Transverse colon (tissue), 4 donors: ENCODE data around the gene MESP1.

Experiments
- EP300 ChIP-seq: sonication (generic); formaldehyde crosslinking; IDR thresholded peaks from one replicate; pipeline ENCODE4 v1.6.1; 2017; ENCODE audit warnings: antibody characterized with exemption, low read depth
- POLR2AphosphoS5 ChIP-seq, 3 donors: sonication (generic); formaldehyde crosslinking; IDR thresholded peaks; one replicate each; pipeline ENCODE4 v1.6.1; 2016; ENCODE audit warnings: antibody characterized with exemption in 3 of 3
- TF ChIP-seq, protein P1 (sequence below), 5 experiments: fragments of 200-600 bp in 3 of 5; fragments of 450-650 bp in 2 of 5; sonication (generic) in 3 of 5; IDR thresholded peaks; 1 replicate in 2 of 5; 2 replicates in 3 of 5; pipeline ENCODE4 v1.5.1; 2016 to 2017; ENCODE audit warnings: antibody characterized with exemption in 5 of 5, inconsistent platforms in 3 of 5, mild to moderate bottlenecking in 2 of 5, moderate library complexity in 1 of 5

DNA sequence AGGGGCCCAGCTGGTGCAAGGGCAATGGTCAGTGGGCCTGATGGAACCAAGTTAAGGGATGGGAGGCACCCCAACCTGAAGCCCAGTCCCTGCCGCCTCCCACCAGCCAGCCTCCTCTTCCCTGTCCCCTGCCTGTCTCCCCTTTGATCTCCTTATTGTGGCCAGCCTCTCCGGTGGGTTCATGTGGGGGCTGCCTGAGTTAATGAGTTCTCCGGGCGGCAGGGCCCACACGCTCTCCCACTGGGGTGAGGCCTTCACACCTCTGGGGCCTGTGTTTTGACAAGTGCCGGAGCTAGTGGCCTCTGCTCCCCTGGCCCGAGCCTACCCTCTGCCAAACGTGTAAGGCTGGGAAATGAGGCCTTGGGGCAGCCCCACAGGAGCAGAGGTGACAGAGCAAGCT lies 7.2 kb upstream of the MESP1 start:
- TF ChIP-seq, protein P1, sequence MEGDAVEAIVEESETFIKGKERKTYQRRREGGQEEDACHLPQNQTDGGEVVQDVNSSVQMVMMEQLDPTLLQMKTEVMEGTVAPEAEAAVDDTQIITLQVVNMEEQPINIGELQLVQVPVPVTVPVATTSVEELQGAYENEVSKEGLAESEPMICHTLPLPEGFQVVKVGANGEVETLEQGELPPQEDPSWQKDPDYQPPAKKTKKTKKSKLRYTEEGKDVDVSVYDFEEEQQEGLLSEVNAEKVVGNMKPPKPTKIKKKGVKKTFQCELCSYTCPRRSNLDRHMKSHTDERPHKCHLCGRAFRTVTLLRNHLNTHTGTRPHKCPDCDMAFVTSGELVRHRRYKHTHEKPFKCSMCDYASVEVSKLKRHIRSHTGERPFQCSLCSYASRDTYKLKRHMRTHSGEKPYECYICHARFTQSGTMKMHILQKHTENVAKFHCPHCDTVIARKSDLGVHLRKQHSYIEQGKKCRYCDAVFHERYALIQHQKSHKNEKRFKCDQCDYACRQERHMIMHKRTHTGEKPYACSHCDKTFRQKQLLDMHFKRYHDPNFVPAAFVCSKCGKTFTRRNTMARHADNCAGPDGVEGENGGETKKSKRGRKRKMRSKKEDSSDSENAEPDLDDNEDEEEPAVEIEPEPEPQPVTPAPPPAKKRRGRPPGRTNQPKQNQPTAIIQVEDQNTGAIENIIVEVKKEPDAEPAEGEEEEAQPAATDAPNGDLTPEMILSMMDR (IDR thresholded peaks at IDR 0.05) = no peak
- TF ChIP-seq POLR2AphosphoS5 (IDR thresholded peaks at IDR 0.05) = no peak
- no peak for TF ChIP-seq EP300
